Activated naive CD4-positive, alpha-beta T cell treated with anti-CD3 and anti-CD28 coated beads, Interleukin-2, amount 50 U/mL, for 16 hours (primary cell): Measurements from ENCODE around the gene GRIP2.

Source experiments
- DNase-seq: peaks from one replicate; pipeline ENCODE4 v3.0.0-alpha.2; 2020

GRIP2 gene

GRCh38 chr3:14538451-14539088, 1.6 kb downstream of the GRIP2 start:
- DNase-seq = no peak

- no peak for DNase-seq
These were observed 2.3 kb downstream of the GRIP2 start for GRCh38 chr3:14537590-14538450.

GRCh38 chr3:14536837-14537589, 3.1 kb downstream of the GRIP2 start:
- no peak for DNase-seq

- no peak for DNase-seq
These were observed 3.9 kb downstream of the GRIP2 start for GRCh38 chr3:14536055-14536815.

GRCh38 chr3:14535616-14536015, 4.5 kb downstream of the GRIP2 start:
- DNase-seq = no peak

GRCh38 chr3:14534516-14535191, 5.5 kb downstream of the GRIP2 start:
- DNase-seq = no peak

- DNase-seq = no peak
These were observed 6.6 kb downstream of the GRIP2 start for GRCh38 chr3:14533457-14533958.

- DNase-seq = no peak
These were observed 7.3 kb downstream of the GRIP2 start for GRCh38 chr3:14532691-14533456.

- DNase-seq = no peak
These were observed 8.2 kb downstream of the GRIP2 start for GRCh38 chr3:14531856-14532395.

- no peak for DNase-seq
These were observed 12.1 kb downstream of the GRIP2 start for GRCh38 chr3:14528081-14528480.

GRCh38 chr3:14525685-14526631, 14.2 kb downstream of the GRIP2 start:
- DNase-seq = no peak

GRCh38 chr3:14524920-14525660, 15.1 kb downstream of the GRIP2 start:
- DNase-seq = no peak

- DNase-seq = no peak
These were observed 15.8 kb downstream of the GRIP2 start for GRCh38 chr3:14524311-14524711.

- no peak for DNase-seq
These were observed 16.4 kb downstream of the GRIP2 start for GRCh38 chr3:14523792-14524191.

- no peak for DNase-seq
These were observed 17.4 kb downstream of the GRIP2 start for GRCh38 chr3:14522768-14523167.

- DNase-seq = no peak
These were observed 17.9 kb downstream of the GRIP2 start for GRCh38 chr3:14522129-14522691.

GRCh38 chr3:14521611-14522010, 18.5 kb downstream of the GRIP2 start:
- DNase-seq = no peak

GRCh38 chr3:14520967-14521366, 19.2 kb downstream of the GRIP2 start:
- DNase-seq = no peak

- no peak for DNase-seq
These were observed 20.0 kb downstream of the GRIP2 start for GRCh38 chr3:14520149-14520548.
